Thoracic aorta (tissue), 2 donors: Measurements from ENCODE around the gene NATD1. TPM values are rescaled to one million over a fixed set of nuclear protein-coding genes. Genes with fewer than 3 reads are reported as not detected.

Source experiments
- ATAC-seq: fragments of 150-250 bp; one replicate; pipeline ENCODE4 v1.8.0; 2017; ENCODE audit warnings: low read depth; ENCODE audit not compliant: insufficient number of reproducible peaks, low FRiP score
- DNase-seq: peaks from one replicate; pipeline ENCODE4 v3.0.0-alpha.2; 2020; ENCODE audit warnings: low spot score
- H3K27ac ChIP-seq, 2 donors: fragments of 200-600 bp; sonication (generic); 1 replicate in 1 of 2; 2 replicates in 1 of 2; pipeline ENCODE4 v1.5.1; 2016; ENCODE audit warnings: mild to moderate bottlenecking in 2 of 2, moderate library complexity in 2 of 2
- H3K27me3 ChIP-seq: fragments of 200-600 bp; sonication (generic); replicated peaks from 2 replicates; pipeline ENCODE4 v1.6.0; 2016; ENCODE audit warnings: mild to moderate bottlenecking; ENCODE audit not compliant: insufficient read depth
- H3K36me3 ChIP-seq: fragments of 200-600 bp; sonication (generic); one replicate; pipeline ENCODE4 v1.5.1; 2016
- H3K4me1 ChIP-seq, 2 donors: fragments of 200-600 bp; sonication (generic); 1 replicate in 1 of 2; 2 replicates in 1 of 2; pipeline versions ENCODE4 v1.5.1 to v1.6.0; 2016; ENCODE audit warnings: low read depth in 2 of 2, mild to moderate bottlenecking in 1 of 2; ENCODE audit not compliant: control insufficient read depth in 1 of 2
- H3K4me3 ChIP-seq: fragments of 200-600 bp; sonication (generic); 2 replicates; pipeline ENCODE4 v1.5.1; 2016; ENCODE audit warnings: mild to moderate bottlenecking
- H3K9me3 ChIP-seq: fragments of 200-600 bp; sonication (generic); 2 replicates; pipeline ENCODE4 v1.5.1; 2016
- total RNA-seq, 2 donors: library from RNA; depleted of rRNA; stranded (reverse); fragments of >200 nt; gene quantifications; one replicate each; pipeline versions ENCODE4 v1.1.0 to v1.2.3, GENCODE V29; 2016
- TF ChIP-seq, protein P1 (sequence below): fragments of 200-600 bp; sonication (generic); IDR thresholded peaks from one replicate; pipeline ENCODE4 v1.5.1; 2019; ENCODE audit warnings: antibody characterized with exemption

The NATD1 gene
- total RNA-seq, 2 donors from 2014 or later = 8.4 to 9.7 TPM

DNA sequence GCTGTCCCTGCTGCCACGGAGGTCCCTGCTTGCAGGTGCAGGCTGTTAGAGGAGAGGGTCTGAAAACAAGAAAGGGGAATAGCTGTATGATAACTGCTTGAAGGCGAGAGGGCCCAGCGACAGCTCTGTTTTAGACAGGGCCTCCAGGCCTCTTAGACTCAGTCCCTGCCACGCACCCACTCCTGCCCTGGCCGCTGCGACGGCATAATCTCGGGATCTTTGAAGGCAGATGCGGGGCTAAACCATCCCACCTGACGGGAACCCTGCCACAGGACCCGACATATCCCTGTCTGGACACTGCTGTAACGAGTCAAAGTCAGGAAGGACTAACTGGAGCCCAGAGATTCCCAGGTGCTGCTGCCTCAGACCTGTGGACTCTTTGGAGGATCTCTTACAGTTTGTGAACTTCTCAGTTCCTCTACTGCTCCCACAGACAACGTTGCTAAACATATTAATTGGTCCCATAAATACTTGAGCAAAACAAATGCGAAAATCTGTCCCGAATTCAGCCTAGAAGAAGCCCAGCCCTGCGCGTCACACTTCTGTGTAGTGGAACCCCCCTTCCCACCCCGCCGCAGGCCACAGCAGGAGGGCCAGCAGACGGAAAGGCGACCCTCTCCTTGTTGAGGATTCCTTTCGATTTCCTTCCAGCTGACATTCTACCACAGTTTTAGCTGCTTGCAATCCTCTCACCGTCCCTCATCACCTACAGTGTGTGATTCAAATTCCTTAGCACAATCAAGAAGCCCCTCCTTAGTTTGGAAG lies 38.3 kb downstream of the NATD1 start:
- H3K36me3 ChIP-seq = no peaks in the 10 kb centered on the region
- H3K27me3 ChIP-seq = no peaks in the 10 kb centered on the region
- DNase-seq = no peak
- ATAC-seq = no peak
- peak overlapping the region; percentile 92 to 95 for H3K27ac ChIP-seq
- TF ChIP-seq, protein P1, sequence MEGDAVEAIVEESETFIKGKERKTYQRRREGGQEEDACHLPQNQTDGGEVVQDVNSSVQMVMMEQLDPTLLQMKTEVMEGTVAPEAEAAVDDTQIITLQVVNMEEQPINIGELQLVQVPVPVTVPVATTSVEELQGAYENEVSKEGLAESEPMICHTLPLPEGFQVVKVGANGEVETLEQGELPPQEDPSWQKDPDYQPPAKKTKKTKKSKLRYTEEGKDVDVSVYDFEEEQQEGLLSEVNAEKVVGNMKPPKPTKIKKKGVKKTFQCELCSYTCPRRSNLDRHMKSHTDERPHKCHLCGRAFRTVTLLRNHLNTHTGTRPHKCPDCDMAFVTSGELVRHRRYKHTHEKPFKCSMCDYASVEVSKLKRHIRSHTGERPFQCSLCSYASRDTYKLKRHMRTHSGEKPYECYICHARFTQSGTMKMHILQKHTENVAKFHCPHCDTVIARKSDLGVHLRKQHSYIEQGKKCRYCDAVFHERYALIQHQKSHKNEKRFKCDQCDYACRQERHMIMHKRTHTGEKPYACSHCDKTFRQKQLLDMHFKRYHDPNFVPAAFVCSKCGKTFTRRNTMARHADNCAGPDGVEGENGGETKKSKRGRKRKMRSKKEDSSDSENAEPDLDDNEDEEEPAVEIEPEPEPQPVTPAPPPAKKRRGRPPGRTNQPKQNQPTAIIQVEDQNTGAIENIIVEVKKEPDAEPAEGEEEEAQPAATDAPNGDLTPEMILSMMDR = no peak
- H3K4me3 ChIP-seq = peak overlapping the region; percentile 95
- H3K9me3 ChIP-seq = no peaks in the 10 kb centered on the region
- peaks cover 14 to 46% of the 10 kb centered on the region in 2 donors for H3K4me1 ChIP-seq

DNA sequence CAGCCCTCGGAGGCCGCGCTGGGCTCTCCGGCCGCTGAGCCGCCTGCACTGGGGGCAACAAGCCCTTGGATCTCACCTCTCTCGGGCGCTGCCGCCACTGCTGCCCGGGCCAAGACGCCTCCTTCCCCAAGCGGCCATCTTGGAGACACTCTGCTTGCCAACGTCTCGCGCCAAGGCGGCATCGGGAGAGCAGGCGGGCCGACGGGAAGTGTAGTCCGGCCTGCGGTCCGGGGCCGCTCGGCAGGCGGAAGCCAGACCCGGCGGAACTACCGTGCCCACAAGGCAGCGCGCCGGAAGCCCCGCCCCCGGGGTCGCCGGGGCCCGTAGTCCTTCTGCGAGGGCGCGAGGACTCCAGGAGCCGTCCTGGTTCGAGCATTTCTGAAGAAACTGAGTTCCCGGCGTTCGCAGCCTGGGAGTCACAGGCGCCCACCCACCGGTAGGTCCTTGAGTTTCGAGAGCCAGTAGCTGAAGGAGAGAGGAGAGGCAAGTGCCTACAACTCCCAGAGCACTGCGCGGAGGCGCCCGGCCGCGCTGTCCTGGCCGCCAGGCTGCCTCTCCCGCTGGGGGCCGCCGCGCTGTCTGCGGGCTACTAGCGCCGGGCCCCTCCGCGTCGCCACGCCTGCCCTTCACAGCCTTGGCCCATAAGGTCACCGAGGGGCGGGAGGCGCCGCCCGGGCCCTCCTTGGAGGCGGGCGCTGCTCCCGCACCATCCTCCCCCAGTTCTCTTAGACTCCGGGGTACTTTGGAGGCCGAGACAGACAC lies 39.0 kb downstream of the NATD1 start, which contains the start of gene TMEM11:
Gene TMEM11, minus strand, starts transcription at position 147 of the 762 bp plus-strand sequence. Its CDS starts 9 bp downstream, at position 138.
- H3K27me3 ChIP-seq = no peaks in the 10 kb centered on the region
- no peaks in the 10 kb centered on the region for H3K36me3 ChIP-seq
- TF ChIP-seq, protein P1 = peak; percentile 7
- peak within 1 kb of the TSS; percentile 95 for H3K4me3 ChIP-seq
- ATAC-seq (peak; percentile 92), DNase-seq (peak; percentile 87)
- peaks cover 21 to 53% of the 10 kb centered on the region in 2 donors for H3K4me1 ChIP-seq
- H3K9me3 ChIP-seq = no peaks in the 10 kb centered on the region
- peak within 1 kb of the TSS; percentile 92 to 95 for H3K27ac ChIP-seq

DNA sequence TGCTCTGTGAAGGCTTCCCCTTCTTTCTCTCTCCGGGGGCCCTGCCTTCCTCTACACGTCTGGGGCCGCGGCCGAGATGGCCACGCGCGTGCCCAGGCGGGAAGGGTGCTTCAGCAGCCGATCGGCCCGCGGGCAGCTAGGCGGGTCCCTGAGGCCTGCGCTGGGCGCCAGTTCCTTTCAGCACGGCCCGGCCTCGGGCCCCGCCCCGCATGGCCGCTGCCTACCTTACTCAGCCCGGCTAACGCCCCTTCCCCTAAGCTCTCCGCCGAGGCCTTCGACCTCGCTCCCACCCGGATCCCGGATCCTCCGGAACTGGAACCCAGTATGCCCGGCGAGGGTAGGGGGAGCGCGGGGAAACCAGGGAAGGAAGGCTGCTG lies 39.6 kb downstream of the NATD1 start:
- no peak for DNase-seq
- TF ChIP-seq, protein P1 = no peak
- Histone ChIP-seq H3K27me3 (no peaks in the 10 kb centered on the region), H3K9me3 (no peaks in the 10 kb centered on the region), H3K27ac (peak overlapping the region; percentile 92 to 95), H3K4me3 (peak overlapping the region; percentile 95), H3K4me1 (peaks cover 24 to 56% of the 10 kb centered on the region in 2 donors), H3K36me3 (no peaks in the 10 kb centered on the region)
- ATAC-seq = peak; percentile 1

DNA sequence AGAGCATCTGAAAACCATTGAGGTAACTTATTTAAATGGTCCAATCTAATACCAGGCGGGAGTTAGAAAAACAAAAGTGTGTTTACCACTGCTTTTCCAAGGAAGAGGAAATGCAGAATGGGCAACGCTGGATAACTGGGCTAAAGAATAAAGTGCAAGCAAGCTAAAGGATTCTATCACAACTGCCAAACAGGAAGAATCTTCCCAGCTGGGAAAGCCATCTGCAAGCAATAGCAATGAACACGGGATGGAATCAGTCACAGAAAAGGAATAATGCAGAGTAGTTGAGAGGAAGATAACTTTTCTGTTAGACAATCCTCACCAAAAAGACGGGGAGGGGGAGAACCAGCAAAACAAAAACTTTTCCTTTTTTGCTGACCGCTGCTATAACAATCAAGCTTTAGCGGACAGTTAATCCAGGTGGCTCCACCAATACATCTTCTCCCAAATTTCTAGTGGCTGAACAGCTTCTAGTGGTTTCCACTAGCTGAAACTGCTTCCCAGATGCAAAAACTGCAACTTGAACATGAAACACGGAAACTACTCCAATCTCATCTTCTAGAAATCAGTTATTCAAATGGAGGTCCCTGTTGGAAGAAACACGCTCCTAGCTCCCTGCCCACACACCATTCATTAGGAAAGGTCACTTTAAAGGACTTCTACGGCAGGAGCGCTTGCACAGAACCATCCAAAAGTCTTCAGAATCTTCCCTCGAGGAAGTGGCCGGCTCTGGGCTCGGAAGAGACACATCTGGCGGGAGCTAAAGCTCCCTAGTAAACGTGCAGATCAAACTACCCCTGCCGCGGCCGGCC lies 40.2 kb downstream of the NATD1 start:
- H3K4me1 ChIP-seq = peaks cover 24 to 59% of the 10 kb centered on the region in 2 donors

More for the DNA sequence above, 40.2 kb downstream of the NATD1 start:
- peak overlapping the region; percentile 92 to 95 for H3K27ac ChIP-seq
- TF ChIP-seq, protein P1 = no peak
- peak overlapping the region; percentile 95 for H3K4me3 ChIP-seq
- H3K36me3 ChIP-seq = no peaks in the 10 kb centered on the region
- no peaks in the 10 kb centered on the region for H3K27me3 ChIP-seq
- no peak for ATAC-seq
- no peaks in the 10 kb centered on the region for H3K9me3 ChIP-seq
- DNase-seq = no peak
